HCT116 (cell line): ENCODE results near the gene OXGR1. TPM values are rescaled to one million over a fixed set of nuclear protein-coding genes. Genes with fewer than 3 reads are reported as not detected.
A peak's percentile ranks its signal among the peaks of the same experiment; 100 is the strongest.

Source experiments
- ATAC-seq: fragments of 200-7000 bp; cut with Tn5 transposase; 2 replicates; pipeline ENCODE4 v1.9.1; 2020; ENCODE audit warnings: mild to moderate bottlenecking, moderate library complexity
- BruUV-seq: library from RNA; stranded (reverse); fragments of 400-500 nt; replicated peaks from 2 replicates; lab custom pipeline; 2021; lab: Mats Ljungman, UMichigan
- CTCF ChIA-PET: fragments of 300-600 bp; sonication (Branson Sonifier 250); formaldehyde crosslinking; loops from one replicate; lab custom pipeline; 2021; ENCODE audit warnings: antibody characterized with exemption; lab: Charles Lee
- POLR2A ChIA-PET: fragments of 300-600, 350-600 bp; sonication (Branson Sonifier 250); formaldehyde crosslinking; loops from one replicate; lab custom pipeline; 2021; ENCODE audit warnings: antibody characterized with exemption; lab: Charles Lee
- RAD21 ChIA-PET, 2 experiments: fragments of 300-600 bp; sonication (Branson Sonifier 250); formaldehyde crosslinking; loops; one replicate each; lab custom pipeline; 2023; ENCODE audit warnings: low total read pairs in 2 of 2; ENCODE audit not compliant: uncharacterized antibody in 2 of 2, unreplicated experiment in 2 of 2, low non-redundant PET in 1 of 2; lab: Charles Lee
- DNase-seq: peaks from one replicate; pipeline ENCODE4 v3.0.0-alpha.2; 2010; ENCODE audit warnings: low read depth, low spot score
- H2AFZ ChIP-seq: fragments of 200-600 bp; shearing (Covaris generic), sonication (generic); 2 replicates; pipeline ENCODE4 v1.6.1; 2017; ENCODE audit warnings: low read depth, mixed run types, mixed read lengths, antibody characterized with exemption, low read length; ENCODE audit not compliant: poor library complexity, severe bottlenecking
- H3K27ac ChIP-seq: 2 replicates; pipeline ENCODE4 v1.5.1; 2012; ENCODE audit warnings: low read depth, low read length
- H3K27me3 ChIP-seq: fragments of 200-600 bp; sonication (generic); 2 replicates; pipeline ENCODE4 v1.6.1; 2016; ENCODE audit warnings: mixed run types, low read length, mixed read lengths; ENCODE audit not compliant: insufficient read depth
- H3K36me3 ChIP-seq, 2 experiments: fragments of 200-500 bp in 1 of 2; fragments of 200-600 bp in 1 of 2; sonication (Bioruptor generic) in 1 of 2; sonication (generic) in 1 of 2; 2 replicates each; pipeline versions ENCODE4 v1.5.1 to v1.6.1; 2014 to 2016; ENCODE audit warnings: low read length in 2 of 2, inconsistent platforms in 1 of 2, mixed read lengths in 1 of 2, mixed run types in 1 of 2; ENCODE audit not compliant: insufficient read depth in 2 of 2, control insufficient read depth in 1 of 2
- H3K4me1 ChIP-seq, 2 experiments: fragments of 200-600 bp in 1 of 2; sonication (generic) in 1 of 2; 2 replicates each; pipeline versions ENCODE4 v1.5.1 to v1.6.1; 2012 to 2017; ENCODE audit warnings: low read length in 2 of 2, inconsistent platforms in 1 of 2, mild to moderate bottlenecking in 1 of 2, mixed read lengths in 1 of 2, mixed run types in 1 of 2, moderate library complexity in 1 of 2; ENCODE audit not compliant: insufficient read depth in 2 of 2, control insufficient read depth in 1 of 2
- H3K4me2 ChIP-seq: fragments of 200-600 bp; sonication (generic); 2 replicates; pipeline ENCODE4 v1.6.1; 2017; ENCODE audit warnings: mixed run types, low read length, mixed read lengths
- H3K4me3 ChIP-seq, 2 experiments: fragments of 200-600 bp in 1 of 2; sonication (generic) in 1 of 2; replicated peaks in 1 of 2; 2 replicates each; pipeline ENCODE4 v1.5.1; 2011 to 2016; ENCODE audit warnings: low read length in 2 of 2, control low read depth in 1 of 2, low read depth in 1 of 2, mild to moderate bottlenecking in 1 of 2, mixed read lengths in 1 of 2, mixed run types in 1 of 2
- H3K79me2 ChIP-seq: fragments of 200-600 bp; sonication (generic); 2 replicates; pipeline ENCODE4 v1.6.1; 2017; ENCODE audit warnings: mild to moderate bottlenecking, mixed run types, low read length, moderate library complexity, mixed read lengths; ENCODE audit not compliant: insufficient read depth
- H3K9ac ChIP-seq: fragments of 200-600 bp; sonication (generic); 2 replicates; pipeline ENCODE4 v1.6.1; 2016; ENCODE audit warnings: low read length, mixed read lengths
- H3K9me2 ChIP-seq: fragments of 200-600 bp; sonication (generic), shearing (Covaris generic); 2 replicates; pipeline ENCODE4 v1.6.1; 2017; ENCODE audit warnings: mixed run types, mild to moderate bottlenecking, moderate library complexity; ENCODE audit not compliant: insufficient read depth
- H3K9me3 ChIP-seq, 2 experiments: fragments of 200-500 bp in 1 of 2; fragments of 200-600 bp in 1 of 2; sonication (Bioruptor generic) in 1 of 2; sonication (generic) in 1 of 2; 2 replicates each; pipeline ENCODE4 v1.6.1; 2014 to 2017; ENCODE audit warnings: low read length in 2 of 2, mixed read lengths in 2 of 2, inconsistent platforms in 1 of 2, low read depth in 1 of 2, mild to moderate bottlenecking in 1 of 2, mixed run types in 1 of 2, moderate library complexity in 1 of 2; ENCODE audit not compliant: control insufficient read depth in 1 of 2, insufficient read depth in 1 of 2
- H4K20me1 ChIP-seq: fragments of 200-600 bp; sonication (generic), shearing (Covaris generic); 2 replicates; pipeline ENCODE4 v1.6.1; 2017; ENCODE audit warnings: mixed run types, mild to moderate bottlenecking, moderate library complexity; ENCODE audit not compliant: insufficient read depth
- EZH2 ChIP-seq: fragments of 200-600 bp; sonication (generic); IDR thresholded peaks from 2 replicates; pipeline ENCODE4 v1.6.1; 2017; ENCODE audit warnings: antibody characterized with exemption, mixed run types
- RAD21 ChIP-seq: IDR thresholded peaks from 2 replicates; pipeline ENCODE4 v1.6.1; 2012; ENCODE audit warnings: low read depth, mild to moderate bottlenecking
- ZNF274 ChIP-seq: fragments of 200-500 bp; sonication (Bioruptor generic); IDR thresholded peaks from 2 replicates; pipeline ENCODE4 v1.6.1; 2014; ENCODE audit warnings: mild to moderate bottlenecking, low read depth, low read length, inconsistent platforms
- intact Hi-C: fragments of 100-400 bp; cut with micrococcal nuclease; formaldehyde crosslinking; loops from 2 replicates; pipeline ENCODE4 v1.10.0; 2022
- total RNA-seq: library from RNA; stranded (reverse); gene quantifications from one replicate; pipeline ENCODE4 v1.2.1, GENCODE V29; 2021; ENCODE audit not compliant: unreplicated experiment
- TF ChIP-seq, protein P1 (sequence below): IDR thresholded peaks from 2 replicates; pipeline ENCODE4 v1.6.1; 2012
- TF ChIP-seq, protein P2 (sequence below), 3 experiments: fragments of 200-600 bp in 1 of 3; sonication (generic) in 1 of 3; IDR thresholded peaks in 2 of 3; conservative IDR thresholded peaks in 1 of 3; 2 replicates each; pipeline ENCODE4 v1.5.1; 2012 to 2017; ENCODE audit warnings: low read depth in 2 of 3, low read length in 2 of 3, antibody characterized with exemption in 1 of 3, borderline replicate concordance in 1 of 3, control low read depth in 1 of 3, mild to moderate bottlenecking in 1 of 3, mixed read lengths in 1 of 3, mixed run types in 1 of 3, moderate library complexity in 1 of 3; ENCODE audit not compliant: insufficient read depth in 1 of 3

OXGR1 gene
- total RNA-seq, 1 experiment from 2014 or later = not detected

DNA sequence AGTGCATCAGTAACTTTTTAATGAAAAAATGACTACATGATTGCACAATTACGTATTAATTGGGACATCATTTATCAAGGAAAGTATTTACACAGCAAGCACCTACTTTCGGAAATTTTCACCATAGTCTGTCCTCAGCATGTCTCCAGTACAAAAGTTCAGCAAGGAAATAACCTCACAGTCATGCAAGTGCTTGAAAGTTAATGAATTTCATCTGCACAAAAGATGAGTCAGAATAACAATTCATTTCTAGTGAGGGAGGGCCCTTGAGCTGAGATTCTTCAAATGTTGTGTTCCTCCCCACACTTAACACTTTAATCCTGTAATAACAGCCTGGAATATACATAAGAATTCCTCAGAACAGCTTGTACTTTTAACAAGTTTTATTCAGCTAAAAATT is 49.0 kb upstream of the OXGR1 start (continued):
- TF ChIP-seq, protein P1, sequence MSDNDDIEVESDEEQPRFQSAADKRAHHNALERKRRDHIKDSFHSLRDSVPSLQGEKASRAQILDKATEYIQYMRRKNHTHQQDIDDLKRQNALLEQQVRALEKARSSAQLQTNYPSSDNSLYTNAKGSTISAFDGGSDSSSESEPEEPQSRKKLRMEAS = no peak

DNA sequence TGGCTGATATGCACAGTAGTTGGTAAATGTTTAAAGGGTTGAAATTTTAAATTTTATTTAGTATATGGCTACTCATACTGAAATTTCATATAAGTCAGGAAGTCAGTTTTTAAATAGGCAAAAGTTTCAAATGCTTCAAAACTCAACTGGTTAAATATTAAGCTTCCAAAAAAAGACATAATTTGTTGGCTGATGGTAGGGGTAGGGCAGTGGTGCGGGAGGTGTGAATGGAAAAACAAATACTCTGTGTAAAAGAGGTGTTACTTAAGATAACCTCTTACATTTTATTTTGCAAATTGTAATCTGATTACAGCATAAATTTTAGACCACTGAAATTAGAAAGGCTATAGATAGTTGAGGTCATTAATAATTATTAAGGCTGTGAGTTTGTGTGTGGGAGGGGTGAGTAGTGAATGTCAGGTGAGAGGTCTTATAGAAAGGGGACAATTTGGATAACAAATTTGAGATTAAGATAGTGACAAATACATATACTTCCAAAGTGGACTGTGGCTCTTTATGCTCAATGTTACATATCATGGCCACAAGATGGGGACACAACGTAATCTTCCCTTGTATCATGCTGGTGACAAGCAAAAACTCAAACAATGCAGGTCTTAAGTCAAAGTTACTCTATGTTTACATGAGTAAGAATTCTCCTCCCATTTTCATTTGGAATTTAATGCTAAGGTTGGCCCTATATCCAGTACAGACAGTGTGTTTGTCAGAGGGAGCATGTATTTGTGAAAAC is 36.6 kb upstream of the OXGR1 start:
- TF ChIP-seq EZH2 (no peak), ZNF274 (no peak), RAD21 (peak; percentile 69)
- TF ChIP-seq, protein P2, sequence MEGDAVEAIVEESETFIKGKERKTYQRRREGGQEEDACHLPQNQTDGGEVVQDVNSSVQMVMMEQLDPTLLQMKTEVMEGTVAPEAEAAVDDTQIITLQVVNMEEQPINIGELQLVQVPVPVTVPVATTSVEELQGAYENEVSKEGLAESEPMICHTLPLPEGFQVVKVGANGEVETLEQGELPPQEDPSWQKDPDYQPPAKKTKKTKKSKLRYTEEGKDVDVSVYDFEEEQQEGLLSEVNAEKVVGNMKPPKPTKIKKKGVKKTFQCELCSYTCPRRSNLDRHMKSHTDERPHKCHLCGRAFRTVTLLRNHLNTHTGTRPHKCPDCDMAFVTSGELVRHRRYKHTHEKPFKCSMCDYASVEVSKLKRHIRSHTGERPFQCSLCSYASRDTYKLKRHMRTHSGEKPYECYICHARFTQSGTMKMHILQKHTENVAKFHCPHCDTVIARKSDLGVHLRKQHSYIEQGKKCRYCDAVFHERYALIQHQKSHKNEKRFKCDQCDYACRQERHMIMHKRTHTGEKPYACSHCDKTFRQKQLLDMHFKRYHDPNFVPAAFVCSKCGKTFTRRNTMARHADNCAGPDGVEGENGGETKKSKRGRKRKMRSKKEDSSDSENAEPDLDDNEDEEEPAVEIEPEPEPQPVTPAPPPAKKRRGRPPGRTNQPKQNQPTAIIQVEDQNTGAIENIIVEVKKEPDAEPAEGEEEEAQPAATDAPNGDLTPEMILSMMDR (IDR thresholded peaks at IDR 0.05 in 2 of 3, conservative IDR thresholded peaks at IDR 0.05 in 1 of 3; ENCODE audit: borderline replicate concordance in 1 of 3, insufficient read depth in 1 of 3, low read depth in 2 of 3, low read length in 2 of 3) = peak; percentile 52 to 56 (median 56); a peak in 5 of 6 replicates
- ATAC-seq = peak; percentile 85
- CTCF ChIA-PET = no interaction called here
- Histone ChIP-seq H4K20me1 (no peaks in the 10 kb centered on the region), H2AFZ (peak overlapping the region; percentile 57), H3K4me1 (peaks cover 0 to 2% of the 10 kb centered on the region in 2 experiments; a peak in 1 of 4 replicates), H3K9ac (no peak overlapping the region), H3K27ac (no peak overlapping the region), H3K9me2 (no peaks in the 10 kb centered on the region), H3K4me2 (no peak overlapping the region), H3K9me3 (no peaks in the 10 kb centered on the region), H3K79me2 (no peaks in the 10 kb centered on the region), H3K27me3 (no peaks in the 10 kb centered on the region), H3K36me3 (no peaks in the 10 kb centered on the region), H3K4me3 (no peak overlapping the region)
- POLR2A ChIA-PET = no interaction called here
- DNase-seq = peak; percentile 46
- RAD21 ChIA-PET = interaction anchor here in 1 of 2 experiments (0.7 kb wide), 1 partner anchor 69 kb away, joined by 3 read pairs; no protein-coding TSS in a partner anchor
- no TSS peak for BruUV-seq
- intact Hi-C loops = loop anchor here (1.0 to 5.0 kb wide), 5 partner anchors 78 to 536 kb away; no protein-coding TSS in a partner anchor
